Nephron (organoid): Measurements from ENCODE around the gene KCNF1.

Experiments used
- H3K27ac Mint-ChIP-seq, 3 experiments: 2 replicates each; pipeline ENCODE4 v1.8.0; 2020; ENCODE audit warnings: mixed read lengths in 3 of 3, mild to moderate bottlenecking in 2 of 3, moderate library complexity in 1 of 3
- H3K27me3 Mint-ChIP-seq: 2 replicates; pipeline ENCODE4 v1.8.0; 2021; ENCODE audit warnings: low read depth, mild to moderate bottlenecking, moderate library complexity, mixed read lengths
- H3K36me3 Mint-ChIP-seq: 2 replicates; pipeline ENCODE4 v1.8.0; 2020; ENCODE audit warnings: low read depth, mixed read lengths
- H3K4me1 Mint-ChIP-seq: 2 replicates; pipeline ENCODE4 v1.8.0; 2020; ENCODE audit warnings: mixed read lengths
- H3K4me3 Mint-ChIP-seq, 3 experiments: 2 replicates each; pipeline ENCODE4 v1.8.0; 2020; ENCODE audit warnings: mild to moderate bottlenecking in 3 of 3, mixed read lengths in 3 of 3, moderate library complexity in 2 of 3
- H3K9me3 Mint-ChIP-seq: 2 replicates; pipeline ENCODE4 v1.8.0; 2020; ENCODE audit warnings: mixed read lengths
- TF ChIP-seq, protein P1 (sequence below), 3 experiments: fragments of 200-600 bp; sonication (generic); IDR thresholded peaks; one replicate each; pipeline ENCODE4 v1.5.0; 2021; ENCODE audit warnings: antibody characterized with exemption in 3 of 3; ENCODE audit not compliant: unreplicated experiment in 3 of 3

Gene KCNF1

DNA sequence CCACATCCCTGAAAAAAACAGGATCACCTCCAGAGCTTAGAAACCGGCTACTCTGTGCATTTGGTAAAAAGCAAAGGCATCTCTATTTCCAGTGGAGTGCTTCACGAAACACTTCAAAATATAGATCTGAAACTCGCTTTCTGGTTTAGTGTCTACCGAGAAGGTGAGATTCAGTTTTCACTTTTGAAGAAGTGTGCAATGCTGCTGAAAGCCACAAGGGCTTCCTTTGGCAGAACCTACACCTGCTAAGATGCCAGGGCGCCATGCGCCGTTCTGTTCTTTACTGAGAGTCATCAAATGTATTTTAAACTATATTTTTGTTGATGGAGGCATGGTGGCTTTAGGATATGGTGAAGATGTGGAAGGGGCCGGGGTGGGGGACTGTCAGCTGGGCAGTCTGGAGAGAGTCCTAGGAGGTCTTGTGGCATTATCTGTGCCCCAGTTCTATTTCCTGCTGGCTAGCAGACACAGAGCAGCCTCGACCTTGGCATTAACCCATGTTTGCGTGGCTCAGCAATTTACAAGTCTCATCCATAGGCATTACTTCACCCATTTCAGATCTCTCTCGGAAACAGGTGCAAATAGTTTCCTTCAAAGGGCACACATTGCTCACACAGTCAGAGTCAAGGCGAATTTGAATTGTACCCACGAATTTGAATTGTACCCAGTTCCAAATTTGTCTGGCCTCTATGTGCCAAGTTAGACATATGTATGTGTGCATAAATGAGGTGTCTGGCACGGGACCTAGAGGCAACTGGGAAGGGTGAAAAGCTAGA lies 46.7 kb upstream of the KCNF1 start:
- no peaks in the 10 kb centered on the region for H3K36me3 Mint-ChIP-seq
- H3K9me3 Mint-ChIP-seq: no peaks in the 10 kb centered on the region
- peaks cover 15% of the 10 kb centered on the region for H3K27me3 Mint-ChIP-seq
- H3K4me3 Mint-ChIP-seq: no peak overlapping the region
- H3K4me1 Mint-ChIP-seq: peaks cover 21% of the 10 kb centered on the region
- H3K27ac Mint-ChIP-seq: no peak overlapping the region
- TF ChIP-seq, protein P1, sequence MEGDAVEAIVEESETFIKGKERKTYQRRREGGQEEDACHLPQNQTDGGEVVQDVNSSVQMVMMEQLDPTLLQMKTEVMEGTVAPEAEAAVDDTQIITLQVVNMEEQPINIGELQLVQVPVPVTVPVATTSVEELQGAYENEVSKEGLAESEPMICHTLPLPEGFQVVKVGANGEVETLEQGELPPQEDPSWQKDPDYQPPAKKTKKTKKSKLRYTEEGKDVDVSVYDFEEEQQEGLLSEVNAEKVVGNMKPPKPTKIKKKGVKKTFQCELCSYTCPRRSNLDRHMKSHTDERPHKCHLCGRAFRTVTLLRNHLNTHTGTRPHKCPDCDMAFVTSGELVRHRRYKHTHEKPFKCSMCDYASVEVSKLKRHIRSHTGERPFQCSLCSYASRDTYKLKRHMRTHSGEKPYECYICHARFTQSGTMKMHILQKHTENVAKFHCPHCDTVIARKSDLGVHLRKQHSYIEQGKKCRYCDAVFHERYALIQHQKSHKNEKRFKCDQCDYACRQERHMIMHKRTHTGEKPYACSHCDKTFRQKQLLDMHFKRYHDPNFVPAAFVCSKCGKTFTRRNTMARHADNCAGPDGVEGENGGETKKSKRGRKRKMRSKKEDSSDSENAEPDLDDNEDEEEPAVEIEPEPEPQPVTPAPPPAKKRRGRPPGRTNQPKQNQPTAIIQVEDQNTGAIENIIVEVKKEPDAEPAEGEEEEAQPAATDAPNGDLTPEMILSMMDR (IDR thresholded peaks at IDR 0.05; ENCODE audit: unreplicated experiment in 3 of 3): peak in 1 of 3 experiments; percentile 21

DNA sequence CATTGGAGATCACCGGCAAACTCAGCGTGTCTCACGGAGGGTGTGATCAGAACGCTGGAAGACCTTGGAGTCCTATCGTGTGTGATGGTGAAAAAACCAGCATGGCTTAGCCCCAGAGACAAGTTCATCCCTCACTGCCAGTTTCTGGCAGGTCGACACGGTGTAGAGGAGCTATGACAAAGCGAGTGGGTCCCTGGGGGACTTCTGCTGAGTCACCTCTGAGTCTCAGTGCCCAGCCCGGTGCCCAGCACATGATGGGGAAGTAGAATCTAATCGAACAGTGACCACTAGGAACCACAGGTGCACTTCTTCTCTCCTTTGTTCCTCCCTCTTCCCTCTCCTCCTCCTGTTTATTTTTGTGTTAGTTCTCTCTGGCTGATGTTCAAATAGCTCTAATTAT lies 45.9 kb upstream of the KCNF1 start:
- no peaks in the 10 kb centered on the region for H3K36me3 Mint-ChIP-seq
- H3K27ac Mint-ChIP-seq: no peak overlapping the region
- H3K4me1 Mint-ChIP-seq: peaks cover 22% of the 10 kb centered on the region
- TF ChIP-seq, protein P1 (IDR thresholded peaks at IDR 0.05; ENCODE audit: unreplicated experiment in 3 of 3): no peak
- no peak overlapping the region for H3K4me3 Mint-ChIP-seq
- H3K9me3 Mint-ChIP-seq: no peaks in the 10 kb centered on the region
- peaks cover 13% of the 10 kb centered on the region for H3K27me3 Mint-ChIP-seq

DNA sequence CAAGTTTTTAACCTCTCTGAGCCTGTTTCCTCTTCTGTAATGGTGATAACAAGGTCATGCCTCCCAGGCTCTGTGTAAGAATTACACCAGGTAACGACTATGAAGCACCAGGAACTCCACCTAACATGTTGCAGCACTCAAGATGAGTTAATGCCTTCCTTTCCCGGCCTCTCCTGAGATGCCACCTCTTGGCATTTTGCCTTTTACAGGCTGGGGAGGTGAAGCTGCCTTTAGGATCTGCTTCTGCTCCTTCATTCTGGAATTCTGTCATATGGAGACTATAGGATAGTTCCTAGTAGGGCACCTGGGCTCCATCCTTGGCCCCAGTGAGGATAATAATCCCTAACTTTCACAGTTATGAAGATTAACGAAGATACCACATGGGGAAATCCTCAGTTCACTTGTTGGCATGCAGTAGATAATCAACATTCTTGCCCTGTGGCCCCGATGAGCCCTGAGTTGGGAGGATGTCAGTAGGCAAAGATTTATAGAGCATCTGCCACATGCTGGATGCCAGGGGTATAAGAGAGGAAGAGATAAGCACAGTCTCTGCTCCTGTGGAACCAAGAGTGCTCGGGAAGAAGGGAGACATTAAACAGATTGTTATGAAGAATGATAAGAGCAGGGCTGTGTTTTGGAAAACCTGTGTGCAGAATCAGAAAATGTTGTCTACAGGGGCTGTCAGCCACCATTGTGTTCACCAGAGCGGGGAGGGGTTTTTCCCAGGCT lies 43.9 kb upstream of the KCNF1 start:
- no peaks in the 10 kb centered on the region for H3K36me3 Mint-ChIP-seq
- H3K4me1 Mint-ChIP-seq: peaks cover 26% of the 10 kb centered on the region
- H3K27me3 Mint-ChIP-seq: peaks cover 9% of the 10 kb centered on the region
- no peak overlapping the region for H3K4me3 Mint-ChIP-seq
- H3K9me3 Mint-ChIP-seq: peaks cover 7% of the 10 kb centered on the region
- H3K27ac Mint-ChIP-seq: no peak overlapping the region
- TF ChIP-seq, protein P1 (IDR thresholded peaks at IDR 0.05; ENCODE audit: unreplicated experiment in 3 of 3): no peak

DNA sequence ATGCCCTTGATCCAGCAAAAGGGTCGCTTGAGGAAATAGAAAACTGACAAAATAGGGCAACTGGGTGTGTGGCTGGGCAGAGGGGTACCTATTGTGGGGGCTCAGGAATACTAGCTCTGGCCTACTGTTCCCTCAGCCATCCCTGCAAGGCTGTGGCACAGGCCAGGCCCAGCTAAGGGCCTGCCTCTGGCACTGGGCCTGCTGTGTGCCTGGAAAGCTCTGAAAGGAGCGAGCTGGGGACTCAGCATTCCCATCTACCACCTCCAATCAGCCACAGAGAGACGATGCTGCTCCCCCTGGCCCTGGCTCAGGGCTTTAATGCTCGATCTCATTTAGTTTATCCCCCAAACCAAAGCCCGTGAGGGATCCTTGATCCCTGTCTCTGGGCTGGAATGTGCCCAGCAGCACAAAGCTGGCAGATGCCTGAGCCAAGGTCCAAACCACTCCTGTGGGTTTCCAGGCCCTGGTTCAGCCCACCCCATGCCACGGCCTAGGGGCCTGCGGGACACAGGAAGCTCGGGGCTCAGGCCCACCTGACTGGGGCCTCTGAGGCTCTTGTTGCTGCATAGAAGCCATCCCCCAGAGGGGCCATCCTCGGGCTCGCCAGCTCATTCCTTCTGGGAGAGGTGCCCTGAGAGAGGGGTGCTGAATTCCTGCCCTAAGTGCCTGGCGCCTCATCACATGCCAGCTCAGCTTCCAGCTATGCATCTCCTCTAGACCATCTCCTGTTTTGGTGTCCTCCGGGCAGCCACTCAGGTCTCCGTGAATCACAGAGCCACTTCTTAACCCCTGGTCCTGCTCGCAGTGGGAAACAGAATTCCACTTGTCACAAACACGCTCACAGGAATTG lies 43.0 kb upstream of the KCNF1 start:
- Mint-ChIP-seq H3K27me3 (peaks cover 9% of the 10 kb centered on the region), H3K4me3 (no peak overlapping the region), H3K4me1 (peaks cover 31% of the 10 kb centered on the region), H3K27ac (no peak overlapping the region), H3K9me3 (peaks cover 10% of the 10 kb centered on the region), H3K36me3 (no peaks in the 10 kb centered on the region)
- TF ChIP-seq, protein P1 (IDR thresholded peaks at IDR 0.05; ENCODE audit: unreplicated experiment in 3 of 3): no peak

DNA sequence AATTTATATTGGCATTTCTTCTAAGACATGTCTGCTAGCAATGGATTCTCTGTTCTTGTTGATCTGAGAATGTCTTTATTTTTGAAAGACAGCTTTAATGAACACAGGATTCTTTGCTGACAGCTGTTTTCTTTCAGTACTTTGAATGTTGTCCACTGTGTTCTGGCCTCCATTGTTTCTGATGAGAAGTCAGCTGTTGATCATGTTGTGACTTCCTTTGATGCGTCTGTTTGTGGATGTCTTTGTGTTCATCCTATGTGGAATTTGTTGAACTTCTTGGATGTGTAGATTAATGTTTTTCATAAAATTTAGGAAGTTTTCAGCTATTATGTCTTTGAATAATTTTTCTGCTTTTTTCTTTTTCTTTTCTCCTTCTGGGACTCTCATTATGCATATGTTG lies 39.8 kb upstream of the KCNF1 start:
- peaks cover 4% of the 10 kb centered on the region for H3K27me3 Mint-ChIP-seq
- H3K9me3 Mint-ChIP-seq: peaks cover 17% of the 10 kb centered on the region
- H3K4me1 Mint-ChIP-seq: peaks cover 23% of the 10 kb centered on the region
- no peak overlapping the region for H3K4me3 Mint-ChIP-seq
- TF ChIP-seq, protein P1 (IDR thresholded peaks at IDR 0.05; ENCODE audit: unreplicated experiment in 3 of 3): no peak
- H3K27ac Mint-ChIP-seq: no peak overlapping the region
- H3K36me3 Mint-ChIP-seq: no peaks in the 10 kb centered on the region
